Measurements from ENCODE around the gene ZNF554. TPM values are rescaled to one million over a fixed set of nuclear protein-coding genes. Genes with fewer than 3 reads are reported as not detected.
A peak's percentile ranks its signal among the peaks of the same experiment; 100 is the strongest.

ZNF554 gene
- total and polyA plus RNA-seq, 5 donors from 2014 or later = 1.8 to 6.1 (median 3.3) TPM

GRCh38 chr19:2785244-2785997 is 34.2 kb upstream of the ZNF554 start, which contains the start of gene THOP1:
TSS of gene THOP1 (plus strand) at chr19:2785503. CDS start at chr19:2785663, 160 bp downstream.
- Histone ChIP-seq H3K4me3 (ENCODE audit: low read depth, low read length) (peak within 1 kb of the TSS; percentile 77), H3K4me1 (ENCODE audit: control insufficient read depth, insufficient read depth, low read length, poor library complexity, severe bottlenecking) (peaks cover 43% of the 10 kb centered on the region), H3K27me3 (ENCODE audit: control insufficient read depth, insufficient read depth, low read length) (no peaks in the 10 kb centered on the region), H3K27ac (ENCODE audit: insufficient read depth, low read length, poor library complexity, severe bottlenecking) (peak within 1 kb of the TSS; percentile 69), H3K36me3 (ENCODE audit: control insufficient read depth, insufficient read depth, low read length) (no peaks in the 10 kb centered on the region), H3K9me3 (ENCODE audit: control insufficient read depth in 2 of 2, low read length in 2 of 2) (no peaks in the 10 kb centered on the region)
- DNase-seq (peak; percentile 98 to 99 (median 98)), ATAC-seq (ENCODE audit: low read depth in 2 of 2) (peak; percentile 90 to 91)
- Mint-ChIP-seq H3K9me3 (peaks cover 0 to 2% (median 0%) of the 10 kb centered on the region in 7 donors), H3K27ac (peak within 1 kb of the TSS; percentile 9 to 97 (median 92)), H3K4me1 (peaks cover 18 to 69% (median 35%) of the 10 kb centered on the region in 4 donors), H3K27me3 (peaks cover 4% of the 10 kb centered on the region), H3K4me3 (peak within 1 kb of the TSS; percentile 81 to 93 (median 89)), H3K36me3 (no peaks in the 10 kb centered on the region)

GRCh38 chr19:2787115-2787514 is 32.6 kb upstream of the ZNF554 start:
- H3K4me1 Mint-ChIP-seq = peaks cover 14 to 53% (median 28%) of the 10 kb centered on the region in 4 donors
- peaks cover 4% of the 10 kb centered on the region for H3K27me3 Mint-ChIP-seq
- no peak overlapping the region for H3K4me3 ChIP-seq (ENCODE audit: low read depth, low read length)
- H3K4me3 Mint-ChIP-seq = peak overlapping the region; percentile 47 to 82 (median 75)
- peaks cover 0 to 2% (median 0%) of the 10 kb centered on the region in 7 donors for H3K9me3 Mint-ChIP-seq
- no peak overlapping the region for H3K27ac Mint-ChIP-seq
- H3K36me3 ChIP-seq (ENCODE audit: control insufficient read depth, insufficient read depth, low read length) = peaks cover 3% of the 10 kb centered on the region
- H3K27ac ChIP-seq (ENCODE audit: insufficient read depth, low read length, poor library complexity, severe bottlenecking) = no peak overlapping the region
- peaks cover 3% of the 10 kb centered on the region for H3K36me3 Mint-ChIP-seq
- no peaks in the 10 kb centered on the region for H3K9me3 ChIP-seq (ENCODE audit: control insufficient read depth in 2 of 2, low read length in 2 of 2)
- peaks cover 32% of the 10 kb centered on the region for H3K4me1 ChIP-seq (ENCODE audit: control insufficient read depth, insufficient read depth, low read length, poor library complexity, severe bottlenecking)
- ATAC-seq (ENCODE audit: low read depth in 2 of 2) (no peak), DNase-seq (no peak)
- no peaks in the 10 kb centered on the region for H3K27me3 ChIP-seq (ENCODE audit: control insufficient read depth, insufficient read depth, low read length)

- H3K4me3 ChIP-seq (ENCODE audit: low read depth, low read length) = no peak overlapping the region
- peaks cover 3% of the 10 kb centered on the region for H3K36me3 Mint-ChIP-seq
- peak overlapping the region in 3 of 4 donors; percentile 41 to 82 (median 43) for H3K4me3 Mint-ChIP-seq
- H3K27ac Mint-ChIP-seq = no peak overlapping the region
- H3K9me3 ChIP-seq (ENCODE audit: control insufficient read depth in 2 of 2, low read length in 2 of 2) = no peaks in the 10 kb centered on the region
- H3K4me1 ChIP-seq (ENCODE audit: control insufficient read depth, insufficient read depth, low read length, poor library complexity, severe bottlenecking) = peaks cover 25% of the 10 kb centered on the region
- peaks cover 3% of the 10 kb centered on the region for H3K36me3 ChIP-seq (ENCODE audit: control insufficient read depth, insufficient read depth, low read length)
- no peaks in the 10 kb centered on the region for H3K27me3 Mint-ChIP-seq
- DNase-seq (no peak), ATAC-seq (ENCODE audit: low read depth in 2 of 2) (no peak)
- H3K27me3 ChIP-seq (ENCODE audit: control insufficient read depth, insufficient read depth, low read length) = no peaks in the 10 kb centered on the region
- no peak overlapping the region for H3K27ac ChIP-seq (ENCODE audit: insufficient read depth, low read length, poor library complexity, severe bottlenecking)
- H3K9me3 Mint-ChIP-seq = peaks cover 0 to 2% (median 0%) of the 10 kb centered on the region in 7 donors
- peaks cover 10 to 46% (median 24%) of the 10 kb centered on the region in 4 donors for H3K4me1 Mint-ChIP-seq
Measured at GRCh38 chr19:2788237-2788636, 31.4 kb upstream of the ZNF554 start.

GRCh38 chr19:2790194-2790556 is 29.5 kb upstream of the ZNF554 start:
- Histone ChIP-seq H3K4me3 (ENCODE audit: low read depth, low read length) (no peak overlapping the region), H3K36me3 (ENCODE audit: control insufficient read depth, insufficient read depth, low read length) (peaks cover 3% of the 10 kb centered on the region), H3K27ac (ENCODE audit: insufficient read depth, low read length, poor library complexity, severe bottlenecking) (no peak overlapping the region), H3K27me3 (ENCODE audit: control insufficient read depth, insufficient read depth, low read length) (no peaks in the 10 kb centered on the region), H3K4me1 (ENCODE audit: control insufficient read depth, insufficient read depth, low read length, poor library complexity, severe bottlenecking) (peaks cover 8% of the 10 kb centered on the region), H3K9me3 (ENCODE audit: control insufficient read depth in 2 of 2, low read length in 2 of 2) (no peaks in the 10 kb centered on the region)
- ATAC-seq (ENCODE audit: low read depth in 2 of 2) = no peak
- H3K4me1 Mint-ChIP-seq = peaks cover 6 to 27% (median 15%) of the 10 kb centered on the region in 4 donors
- H3K27me3 Mint-ChIP-seq = no peaks in the 10 kb centered on the region
- no peak overlapping the region for H3K27ac Mint-ChIP-seq
- DNase-seq = no peak
- no peaks in the 10 kb centered on the region for H3K9me3 Mint-ChIP-seq
- peaks cover 3% of the 10 kb centered on the region for H3K36me3 Mint-ChIP-seq
- H3K4me3 Mint-ChIP-seq = peak overlapping the region in 1 of 4 donors; percentile 52

GRCh38 chr19:2790557-2791271 is 29.0 kb upstream of the ZNF554 start:
- no peaks in the 10 kb centered on the region for H3K27me3 Mint-ChIP-seq
- H3K4me1 ChIP-seq (ENCODE audit: control insufficient read depth, insufficient read depth, low read length, poor library complexity, severe bottlenecking) = peaks cover 6% of the 10 kb centered on the region
- H3K9me3 Mint-ChIP-seq = no peaks in the 10 kb centered on the region
- no peak overlapping the region for H3K27ac ChIP-seq (ENCODE audit: insufficient read depth, low read length, poor library complexity, severe bottlenecking)
- no peak for DNase-seq
- peaks cover 5% of the 10 kb centered on the region for H3K36me3 Mint-ChIP-seq
- H3K4me3 Mint-ChIP-seq = no peak overlapping the region
- H3K27me3 ChIP-seq (ENCODE audit: control insufficient read depth, insufficient read depth, low read length) = no peaks in the 10 kb centered on the region
- peaks cover 3% of the 10 kb centered on the region for H3K36me3 ChIP-seq (ENCODE audit: control insufficient read depth, insufficient read depth, low read length)
- H3K27ac Mint-ChIP-seq = no peak overlapping the region
- H3K4me1 Mint-ChIP-seq = peaks cover 6 to 24% (median 13%) of the 10 kb centered on the region in 4 donors
- no peak for ATAC-seq (ENCODE audit: low read depth in 2 of 2)
- H3K9me3 ChIP-seq (ENCODE audit: control insufficient read depth in 2 of 2, low read length in 2 of 2) = no peaks in the 10 kb centered on the region
- no peak overlapping the region for H3K4me3 ChIP-seq (ENCODE audit: low read depth, low read length)

- Mint-ChIP-seq H3K27me3 (no peaks in the 10 kb centered on the region), H3K36me3 (peaks cover 9% of the 10 kb centered on the region), H3K27ac (no peak overlapping the region), H3K4me1 (peaks cover 3 to 19% (median 12%) of the 10 kb centered on the region in 4 donors), H3K9me3 (no peaks in the 10 kb centered on the region), H3K4me3 (no peak overlapping the region)
- H3K4me1 ChIP-seq (ENCODE audit: control insufficient read depth, insufficient read depth, low read length, poor library complexity, severe bottlenecking) = no peaks in the 10 kb centered on the region
- no peaks in the 10 kb centered on the region for H3K9me3 ChIP-seq (ENCODE audit: control insufficient read depth in 2 of 2, low read length in 2 of 2)
- DNase-seq (no peak), ATAC-seq (ENCODE audit: low read depth in 2 of 2) (no peak)
- no peaks in the 10 kb centered on the region for H3K27me3 ChIP-seq (ENCODE audit: control insufficient read depth, insufficient read depth, low read length)
- peaks cover 3% of the 10 kb centered on the region for H3K36me3 ChIP-seq (ENCODE audit: control insufficient read depth, insufficient read depth, low read length)
- no peak overlapping the region for H3K4me3 ChIP-seq (ENCODE audit: low read depth, low read length)
- H3K27ac ChIP-seq (ENCODE audit: insufficient read depth, low read length, poor library complexity, severe bottlenecking) = no peak overlapping the region
Measured at GRCh38 chr19:2791440-2791839, 28.2 kb upstream of the ZNF554 start.

- H3K4me3 ChIP-seq (ENCODE audit: low read depth, low read length) = no peak overlapping the region
- Mint-ChIP-seq H3K4me1 (peaks cover 3 to 19% (median 12%) of the 10 kb centered on the region in 4 donors), H3K27me3 (no peaks in the 10 kb centered on the region), H3K36me3 (peaks cover 9% of the 10 kb centered on the region), H3K4me3 (peak overlapping the region in 1 of 4 donors; percentile 69), H3K9me3 (no peaks in the 10 kb centered on the region), H3K27ac (peak overlapping the region in 1 of 3 donors; percentile 84)
- no peak for DNase-seq
- H3K36me3 ChIP-seq (ENCODE audit: control insufficient read depth, insufficient read depth, low read length) = peaks cover 3% of the 10 kb centered on the region
- H3K27ac ChIP-seq (ENCODE audit: insufficient read depth, low read length, poor library complexity, severe bottlenecking) = no peak overlapping the region
- no peaks in the 10 kb centered on the region for H3K9me3 ChIP-seq (ENCODE audit: control insufficient read depth in 2 of 2, low read length in 2 of 2)
- no peaks in the 10 kb centered on the region for H3K27me3 ChIP-seq (ENCODE audit: control insufficient read depth, insufficient read depth, low read length)
- H3K4me1 ChIP-seq (ENCODE audit: control insufficient read depth, insufficient read depth, low read length, poor library complexity, severe bottlenecking) = no peaks in the 10 kb centered on the region
- no peak for ATAC-seq (ENCODE audit: low read depth in 2 of 2)
Measured at GRCh38 chr19:2791876-2792275, 27.8 kb upstream of the ZNF554 start.
